ENCODE data around the gene PCDHGC4.

Gene PCDHGC4

GRCh38 chr5:141527426-141527825, 42.6 kb downstream of the PCDHGC4 start:
- H3K4me3 ChIP-seq (ENCODE audit: low read depth in 1 of 5, low read length in 5 of 5): no peak overlapping the region
- no peak overlapping the region for H3K27ac ChIP-seq (ENCODE audit: low read depth, low read length)
- H3K9ac ChIP-seq (ENCODE audit: low read length in 5 of 5): no peak overlapping the region
- peaks cover 3 to 26% (median 20%) of the 10 kb centered on the region in 5 donors for H3K36me3 ChIP-seq (ENCODE audit: control insufficient read depth in 5 of 5, insufficient read depth in 5 of 5, low read length in 5 of 5)
- H3K27me3 ChIP-seq (ENCODE audit: control insufficient read depth in 5 of 5, insufficient read depth in 4 of 5, low read length in 5 of 5): peaks cover 0 to 3% (median 0%) of the 10 kb centered on the region in 5 donors
- H3K4me1 ChIP-seq (ENCODE audit: control insufficient read depth in 5 of 5, insufficient read depth in 5 of 5, low read length in 5 of 5): peaks cover 7 to 30% (median 19%) of the 10 kb centered on the region in 5 donors
- no peaks in the 10 kb centered on the region for H3K9me3 ChIP-seq (ENCODE audit: control insufficient read depth in 5 of 5, low read length in 5 of 5)

- H3K4me1 ChIP-seq (ENCODE audit: control insufficient read depth in 5 of 5, insufficient read depth in 5 of 5, low read length in 5 of 5): peaks cover 5 to 22% (median 19%) of the 10 kb centered on the region in 5 donors
These were observed 43.6 kb downstream of the PCDHGC4 start for GRCh38 chr5:141528291-141528984.

GRCh38 chr5:141529002-141529401, 44.2 kb downstream of the PCDHGC4 start:
- H3K36me3 ChIP-seq (ENCODE audit: control insufficient read depth in 5 of 5, insufficient read depth in 5 of 5, low read length in 5 of 5): peaks cover 7 to 33% (median 29%) of the 10 kb centered on the region in 5 donors
- no peak overlapping the region for H3K27ac ChIP-seq (ENCODE audit: low read depth, low read length)
- no peak overlapping the region for H3K4me3 ChIP-seq (ENCODE audit: low read depth in 1 of 5, low read length in 5 of 5)
- H3K9ac ChIP-seq (ENCODE audit: low read length in 5 of 5): no peak overlapping the region
- peaks cover 0 to 3% (median 0%) of the 10 kb centered on the region in 5 donors for H3K27me3 ChIP-seq (ENCODE audit: control insufficient read depth in 5 of 5, insufficient read depth in 4 of 5, low read length in 5 of 5)
- peaks cover 5 to 19% (median 19%) of the 10 kb centered on the region in 5 donors for H3K4me1 ChIP-seq (ENCODE audit: control insufficient read depth in 5 of 5, insufficient read depth in 5 of 5, low read length in 5 of 5)
- no peaks in the 10 kb centered on the region for H3K9me3 ChIP-seq (ENCODE audit: control insufficient read depth in 5 of 5, low read length in 5 of 5)

More at GRCh38 chr5:141528291-141528984, 43.6 kb downstream of the PCDHGC4 start:
- Histone ChIP-seq H3K4me3 (ENCODE audit: low read depth in 1 of 5, low read length in 5 of 5) (no peak overlapping the region), H3K27me3 (ENCODE audit: control insufficient read depth in 5 of 5, insufficient read depth in 4 of 5, low read length in 5 of 5) (peaks cover 0 to 3% (median 0%) of the 10 kb centered on the region in 5 donors), H3K27ac (ENCODE audit: low read depth, low read length) (no peak overlapping the region), H3K9ac (ENCODE audit: low read length in 5 of 5) (no peak overlapping the region), H3K36me3 (ENCODE audit: control insufficient read depth in 5 of 5, insufficient read depth in 5 of 5, low read length in 5 of 5) (peaks cover 7 to 30% (median 26%) of the 10 kb centered on the region in 5 donors), H3K9me3 (ENCODE audit: control insufficient read depth in 5 of 5, low read length in 5 of 5) (no peaks in the 10 kb centered on the region)

- H3K9me3 ChIP-seq (ENCODE audit: control insufficient read depth in 5 of 5, low read length in 5 of 5): no peaks in the 10 kb centered on the region
- H3K4me3 ChIP-seq (ENCODE audit: low read depth in 1 of 5, low read length in 5 of 5): no peak overlapping the region
- H3K4me1 ChIP-seq (ENCODE audit: control insufficient read depth in 5 of 5, insufficient read depth in 5 of 5, low read length in 5 of 5): peaks cover 0 to 11% (median 11%) of the 10 kb centered on the region in 5 donors
- H3K27ac ChIP-seq (ENCODE audit: low read depth, low read length): no peak overlapping the region
- peaks cover 7 to 33% (median 29%) of the 10 kb centered on the region in 5 donors for H3K36me3 ChIP-seq (ENCODE audit: control insufficient read depth in 5 of 5, insufficient read depth in 5 of 5, low read length in 5 of 5)
- H3K9ac ChIP-seq (ENCODE audit: low read length in 5 of 5): no peak overlapping the region
- peaks cover 0 to 3% (median 0%) of the 10 kb centered on the region in 5 donors for H3K27me3 ChIP-seq (ENCODE audit: control insufficient read depth in 5 of 5, insufficient read depth in 4 of 5, low read length in 5 of 5)
These were observed 45.0 kb downstream of the PCDHGC4 start for GRCh38 chr5:141529873-141530272.

- Histone ChIP-seq H3K9me3 (ENCODE audit: control insufficient read depth in 5 of 5, low read length in 5 of 5) (no peaks in the 10 kb centered on the region), H3K36me3 (ENCODE audit: control insufficient read depth in 5 of 5, insufficient read depth in 5 of 5, low read length in 5 of 5) (peaks cover 4 to 24% (median 20%) of the 10 kb centered on the region in 5 donors)
These were observed 47.9 kb downstream of the PCDHGC4 start for GRCh38 chr5:141532726-141533125.

GRCh38 chr5:141533897-141534296, 49.1 kb downstream of the PCDHGC4 start:
- Histone ChIP-seq H3K9ac (ENCODE audit: low read length in 5 of 5) (no peak overlapping the region), H3K27me3 (ENCODE audit: control insufficient read depth in 5 of 5, insufficient read depth in 4 of 5, low read length in 5 of 5) (no peaks in the 10 kb centered on the region), H3K4me3 (ENCODE audit: low read depth in 1 of 5, low read length in 5 of 5) (no peak overlapping the region), H3K4me1 (ENCODE audit: control insufficient read depth in 5 of 5, insufficient read depth in 5 of 5, low read length in 5 of 5) (peaks cover 0 to 3% (median under 1%) of the 10 kb centered on the region in 5 donors), H3K27ac (ENCODE audit: low read depth, low read length) (no peak overlapping the region), H3K36me3 (ENCODE audit: control insufficient read depth in 5 of 5, insufficient read depth in 5 of 5, low read length in 5 of 5) (peaks cover 4 to 16% (median 8%) of the 10 kb centered on the region in 5 donors), H3K9me3 (ENCODE audit: control insufficient read depth in 5 of 5, low read length in 5 of 5) (no peaks in the 10 kb centered on the region)

More at GRCh38 chr5:141532726-141533125, 47.9 kb downstream of the PCDHGC4 start:
- Histone ChIP-seq H3K4me3 (ENCODE audit: low read depth in 1 of 5, low read length in 5 of 5) (no peak overlapping the region), H3K27ac (ENCODE audit: low read depth, low read length) (no peak overlapping the region), H3K4me1 (ENCODE audit: control insufficient read depth in 5 of 5, insufficient read depth in 5 of 5, low read length in 5 of 5) (peaks cover 0 to 6% (median 4%) of the 10 kb centered on the region in 5 donors), H3K9ac (ENCODE audit: low read length in 5 of 5) (no peak overlapping the region), H3K27me3 (ENCODE audit: control insufficient read depth in 5 of 5, insufficient read depth in 4 of 5, low read length in 5 of 5) (no peaks in the 10 kb centered on the region)

- Histone ChIP-seq H3K9me3 (ENCODE audit: control insufficient read depth in 5 of 5, low read length in 5 of 5) (no peaks in the 10 kb centered on the region), H3K27ac (ENCODE audit: low read depth, low read length) (no peak overlapping the region), H3K9ac (ENCODE audit: low read length in 5 of 5) (no peak overlapping the region), H3K27me3 (ENCODE audit: control insufficient read depth in 5 of 5, insufficient read depth in 4 of 5, low read length in 5 of 5) (no peaks in the 10 kb centered on the region), H3K36me3 (ENCODE audit: control insufficient read depth in 5 of 5, insufficient read depth in 5 of 5, low read length in 5 of 5) (peaks cover 4 to 8% (median 5%) of the 10 kb centered on the region in 5 donors), H3K4me3 (ENCODE audit: low read depth in 1 of 5, low read length in 5 of 5) (no peak overlapping the region), H3K4me1 (ENCODE audit: control insufficient read depth in 5 of 5, insufficient read depth in 5 of 5, low read length in 5 of 5) (no peaks in the 10 kb centered on the region)
These were observed 49.8 kb downstream of the PCDHGC4 start for GRCh38 chr5:141534492-141535213.
